ENCODE results near the gene KCNIP1. TPM values are rescaled to one million over a fixed set of nuclear protein-coding genes. Genes with fewer than 3 reads are reported as not detected.

Gene KCNIP1
- total and polyA plus RNA-seq, 10 of the 15 experiments (the other 5 are each of a cell fraction or from before 2014, with no cell fraction given): not detected

- SMC1A ChIA-PET (ENCODE audit: uncharacterized antibody, unreplicated experiment): interaction anchor here (0.7 to 1.7 kb wide), 2 partner anchors 34 to 36 kb away, joined by 3 read pairs; no protein-coding TSS in a partner anchor
- intact Hi-C loops (cut with micrococcal nuclease; ENCODE audit: unreplicated experiment): no loop called here
- WGBS (ENCODE audit: insufficient coverage, insufficient replicate concordance, low lambda C conversion rate, missing lambda C conversion rate): 22% methylated on average over 8 of the region's 8 CpGs
These were observed 94.1 kb downstream of the KCNIP1 start for GRCh38 chr5:170597872-170598271.

More at GRCh38 chr5:170597872-170598271, 94.1 kb downstream of the KCNIP1 start:
- H3K36me3 ChIP-seq (ENCODE audit: control insufficient read depth in 2 of 2, insufficient read depth in 2 of 2, low read length in 1 of 2): no peaks in the 10 kb centered on the region
- H3K27me3 ChIP-seq (replicated peaks in 1 of 2; ENCODE audit: control insufficient read depth in 2 of 2, insufficient read depth in 2 of 2, low read length in 1 of 2): peaks cover 0 to 6% of the 10 kb centered on the region in 2 experiments; a peak in 3 of 4 replicates
- ATAC-seq: no peak
- no peak overlapping the region for H3K9ac ChIP-seq (ENCODE audit: control insufficient read depth, insufficient read depth, low read length)
- DNase-seq (ENCODE audit: low read depth, low spot score): no peak
- no peak overlapping the region for H3K4me2 ChIP-seq (ENCODE audit: control insufficient read depth, insufficient read depth)
- BruUV-seq (replicated peaks): no TSS peak
- no peak for FAIRE-seq
- H3K9me3 ChIP-seq (replicated peaks; ENCODE audit: control insufficient read depth, insufficient read depth, low read length): no peaks in the 10 kb centered on the region
- RAD21 ChIA-PET (ENCODE audit: unreplicated experiment): no interaction called here
- H3K4me1 ChIP-seq (ENCODE audit: control insufficient read depth, insufficient read depth, low read length): no peaks in the 10 kb centered on the region
- in situ Hi-C loops (cut with MboI): no loop called here
- TF ChIP-seq ZNF207 (IDR thresholded peaks at IDR 0.05; ENCODE audit: borderline replicate concordance): no peak
- TF ChIP-seq ZNF24 (IDR thresholded peaks at IDR 0.05): no peak
- no peak for TF ChIP-seq FOS (IDR thresholded peaks at IDR 0.05; ENCODE audit: borderline replicate concordance, extremely low read depth, insufficient read length)
- no peak for TF ChIP-seq HCFC1 (IDR thresholded peaks at IDR 0.05; ENCODE audit: low read length)
- no peak for TF ChIP-seq ZNF592 (IDR thresholded peaks at IDR 0.05)
- TF ChIP-seq PML (IDR thresholded peaks at IDR 0.05; ENCODE audit: low read length): no peak
- TF ChIP-seq SREBF2 (IDR thresholded peaks at IDR 0.05; ENCODE audit: low read length): no peak
- no peak for TF ChIP-seq FOXM1 (IDR thresholded peaks at IDR 0.05; ENCODE audit: low read depth, low read length)
- TF ChIP-seq ZBTB11 (CRISPR knock-in tag; IDR thresholded peaks at IDR 0.05): no peak
- no peak for TF ChIP-seq SRF (IDR thresholded peaks at IDR 0.05; ENCODE audit: low read depth in 2 of 2, low read length in 2 of 2)
- no peak for TF ChIP-seq USF1 (IDR thresholded peaks at IDR 0.05; ENCODE audit: borderline replicate concordance, extremely low read length, insufficient read depth, low read depth, low read length)
- no peak for TF ChIP-seq TCF3 (IDR thresholded peaks at IDR 0.05; ENCODE audit: borderline replicate concordance, insufficient read depth, low read depth, low read length)
- no peak for TF ChIP-seq KAT2A (conservative IDR thresholded peaks at IDR 0.05; ENCODE audit: control insufficient read depth, low read depth, low read length)
- H3K27ac ChIP-seq (ENCODE audit: control insufficient read depth, insufficient read depth): no peak overlapping the region
- POLR2A ChIA-PET: no interaction called here
- CTCF ChIA-PET: no interaction called here
- no peak overlapping the region for H2AFZ ChIP-seq (ENCODE audit: control insufficient read depth, low read depth, low read length)
- no peaks in the 10 kb centered on the region for H3K79me2 ChIP-seq (ENCODE audit: control insufficient read depth, insufficient read depth, low read length)
- H3K4me3 ChIP-seq: no peak overlapping the region
- H4K20me1 ChIP-seq (ENCODE audit: control insufficient read depth, insufficient read depth): no peaks in the 10 kb centered on the region

Data from GM12878 (cell line).